ENCODE results near the gene ZNF764. TPM values are rescaled to one million over a fixed set of nuclear protein-coding genes. Genes with fewer than 3 reads are reported as not detected.
A peak's percentile ranks its signal among the peaks of the same experiment; 100 is the strongest.
"Not testable (repeated sequence)": the region's sequence is repeated elsewhere in the genome, so short reads cannot be mapped to it uniquely, and the experiment has no call there.

Gene ZNF764
- total RNA-seq, 1 donor from 2014 or later, result 4.1 TPM

GRCh38 chr16:30527635-30528178, 30.5 kb downstream of the ZNF764 start:
- DNase-seq (ENCODE audit: low spot score), result peak; percentile 89

GRCh38 chr16:30526823-30527634, 31.1 kb downstream of the ZNF764 start:
- peak; percentile 99 for DNase-seq (ENCODE audit: low spot score)

- DNase-seq (ENCODE audit: low spot score), result peak; percentile 31
These were observed 31.9 kb downstream of the ZNF764 start, which contains the start of gene ZNF768 for GRCh38 chr16:30526137-30526822. TSS of gene ZNF768 (minus strand) at chr16:30526566. CDS start at chr16:30526413, 153 bp downstream.

GRCh38 chr16:30525844-30526136, 32.4 kb downstream of the ZNF764 start:
- no peak for DNase-seq (ENCODE audit: low spot score)

GRCh38 chr16:30524575-30525568, 33.3 kb downstream of the ZNF764 start:
- DNase-seq (ENCODE audit: low spot score), result no peak

- no peak for DNase-seq (ENCODE audit: low spot score)
These were observed 34.2 kb downstream of the ZNF764 start for GRCh38 chr16:30523768-30524574.

GRCh38 chr16:30522702-30523463, 35.3 kb downstream of the ZNF764 start:
- not testable (repeated sequence) for DNase-seq (ENCODE audit: low spot score)

GRCh38 chr16:30521873-30522641, 36.1 kb downstream of the ZNF764 start:
- DNase-seq (ENCODE audit: low spot score), result no peak

- DNase-seq (ENCODE audit: low spot score), result no peak
These were observed 36.7 kb downstream of the ZNF764 start for GRCh38 chr16:30521476-30521872.

- no peak for DNase-seq (ENCODE audit: low spot score)
These were observed 38.8 kb downstream of the ZNF764 start for GRCh38 chr16:30519120-30520049.

GRCh38 chr16:30518552-30518951, 39.6 kb downstream of the ZNF764 start:
- no peak for DNase-seq (ENCODE audit: low spot score)

GRCh38 chr16:30515275-30515674, 42.9 kb downstream of the ZNF764 start:
- DNase-seq (ENCODE audit: low spot score), result no peak

GRCh38 chr16:30511509-30511908, 46.7 kb downstream of the ZNF764 start:
- DNase-seq (ENCODE audit: low spot score), result no peak

GRCh38 chr16:30510376-30510938, 47.7 kb downstream of the ZNF764 start:
- DNase-seq (ENCODE audit: low spot score), result no peak

- no peak for DNase-seq (ENCODE audit: low spot score)
These were observed 49.0 kb downstream of the ZNF764 start for GRCh38 chr16:30509081-30509765.

Measured in umbilical cord (tissue), 2 donors.